ENCODE measurements around the gene COL26A1.
"Not testable (repeated sequence)": the region's sequence is repeated elsewhere in the genome, so short reads cannot be mapped to it uniquely, and the experiment has no call there.

COL26A1 gene

DNA sequence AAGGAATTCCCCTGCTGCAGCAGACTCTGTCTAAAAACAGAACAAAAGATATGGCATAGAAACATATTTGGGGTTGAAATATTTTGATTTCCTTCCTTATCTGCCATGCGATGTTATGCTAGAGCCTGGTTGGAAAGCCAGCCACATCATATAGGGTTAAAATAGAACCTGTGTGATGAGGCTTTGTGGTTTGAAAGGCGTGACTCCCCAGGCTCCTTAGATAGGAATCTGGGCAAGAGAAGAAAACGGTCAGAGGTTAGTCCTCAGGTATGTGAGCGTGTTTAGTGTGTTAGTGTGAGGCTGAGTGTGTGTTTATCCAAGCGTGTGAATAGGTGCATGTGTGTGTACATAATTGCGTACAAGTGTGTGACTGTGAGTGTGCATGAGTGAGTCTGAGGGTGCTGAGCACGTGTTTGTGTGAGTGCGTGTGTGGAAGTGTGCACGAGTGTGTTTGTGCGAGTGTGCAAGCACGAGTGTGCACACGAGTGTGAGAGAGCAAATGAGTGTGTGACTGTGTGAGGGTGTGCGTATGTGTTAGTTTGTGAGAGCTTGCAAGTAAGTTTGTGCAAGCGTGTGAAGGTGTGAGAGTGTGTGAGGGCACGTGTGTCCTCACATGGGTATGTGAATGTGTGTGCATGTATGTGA is 79.9 kb downstream of the COL26A1 start:
- DNase-seq (ENCODE audit: low spot score): no peak

GRCh38 chr7:101450064-101450463 is 87.4 kb downstream of the COL26A1 start:
- DNase-seq (ENCODE audit: low spot score): no peak

- DNase-seq (ENCODE audit: low spot score): no peak
These were observed 90.9 kb downstream of the COL26A1 start for GRCh38 chr7:101453617-101454016.

DNA sequence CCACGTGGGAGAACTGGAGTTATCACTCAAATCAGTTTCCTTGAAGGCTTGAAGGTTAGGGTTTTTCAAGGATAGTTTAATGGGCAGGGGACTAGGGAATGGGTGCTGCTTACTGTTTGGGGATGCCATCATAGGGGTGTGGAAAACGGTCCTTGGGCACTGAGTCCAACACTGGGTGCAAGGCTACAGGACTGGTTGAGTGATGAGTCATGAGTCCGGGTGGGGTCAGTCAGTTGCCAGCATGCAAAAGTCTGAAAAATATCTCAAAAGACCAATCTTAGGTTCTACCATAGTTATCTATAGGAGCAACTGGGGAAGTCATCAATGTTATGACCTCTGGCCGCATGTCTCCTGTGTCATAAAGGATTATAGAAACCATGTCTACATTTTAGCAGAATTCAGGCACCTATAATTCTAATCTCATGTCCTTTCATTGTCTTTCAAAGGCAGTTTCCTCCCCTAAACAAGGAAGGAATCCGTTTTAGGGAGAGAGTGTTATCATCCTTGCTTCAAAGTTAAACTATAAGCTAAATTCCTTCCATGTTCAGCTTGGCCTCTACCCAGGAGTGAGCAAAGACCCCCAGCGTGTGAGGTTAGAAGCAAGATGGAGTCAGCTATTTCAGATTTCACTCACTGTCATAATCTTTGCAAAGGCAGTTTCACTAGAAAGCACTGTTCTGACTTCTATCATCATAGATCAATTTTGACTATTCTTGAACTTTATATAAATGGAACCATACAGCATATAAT is 94.5 kb downstream of the COL26A1 start:
- no peak for DNase-seq (ENCODE audit: low spot score)

DNA sequence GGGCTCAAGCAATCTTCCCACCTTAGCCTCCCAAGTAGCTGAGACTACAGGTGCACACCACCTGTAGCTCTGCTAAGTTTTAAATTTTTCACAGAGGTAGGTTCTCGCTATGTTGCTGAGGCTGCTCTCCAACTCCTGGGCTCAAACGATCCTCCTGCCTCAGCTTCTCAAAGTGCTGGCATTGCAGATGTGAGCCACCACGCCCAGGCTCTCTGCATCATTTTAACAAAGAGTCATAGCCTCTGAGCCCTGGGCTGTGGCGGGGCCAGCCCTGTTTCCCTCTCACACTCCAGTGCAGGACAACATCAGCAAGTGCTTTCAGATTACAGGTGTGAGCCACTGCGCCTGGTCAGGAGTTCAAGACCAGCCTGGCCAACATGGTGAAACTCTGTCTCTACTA is 102.5 kb downstream of the COL26A1 start:
- no peak for DNase-seq (ENCODE audit: low spot score)

DNA sequence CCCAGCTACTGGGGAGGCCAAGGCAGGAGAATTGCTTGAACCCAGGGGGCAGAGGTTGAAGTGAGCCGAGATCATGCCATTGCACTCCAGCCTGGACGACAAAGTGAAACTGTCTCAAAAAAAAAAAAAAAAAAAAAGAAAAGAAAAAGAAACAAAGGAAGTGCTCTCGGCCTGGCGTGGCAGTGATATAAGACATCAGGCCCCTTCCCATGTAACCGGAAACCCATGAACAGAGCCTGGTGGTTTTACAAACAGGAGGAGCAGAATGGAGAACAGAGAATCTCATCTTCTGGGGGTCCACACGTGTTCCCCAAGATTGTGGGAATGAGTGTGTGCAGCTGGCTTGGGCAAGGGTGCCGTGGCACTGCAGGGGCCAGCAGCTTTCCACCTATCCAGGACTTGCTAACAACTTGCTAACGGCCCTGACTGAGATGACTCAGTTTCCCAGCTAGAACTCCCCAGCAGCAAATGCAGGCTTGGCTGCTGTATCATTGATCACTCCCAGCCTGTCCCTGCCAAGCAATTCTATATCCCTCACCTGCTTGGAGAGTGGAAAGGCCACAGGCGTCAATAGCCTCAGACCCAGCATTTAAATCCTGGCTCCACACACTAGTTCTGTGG is 103.0 kb downstream of the COL26A1 start:
- no peak for DNase-seq (ENCODE audit: low spot score)

DNA sequence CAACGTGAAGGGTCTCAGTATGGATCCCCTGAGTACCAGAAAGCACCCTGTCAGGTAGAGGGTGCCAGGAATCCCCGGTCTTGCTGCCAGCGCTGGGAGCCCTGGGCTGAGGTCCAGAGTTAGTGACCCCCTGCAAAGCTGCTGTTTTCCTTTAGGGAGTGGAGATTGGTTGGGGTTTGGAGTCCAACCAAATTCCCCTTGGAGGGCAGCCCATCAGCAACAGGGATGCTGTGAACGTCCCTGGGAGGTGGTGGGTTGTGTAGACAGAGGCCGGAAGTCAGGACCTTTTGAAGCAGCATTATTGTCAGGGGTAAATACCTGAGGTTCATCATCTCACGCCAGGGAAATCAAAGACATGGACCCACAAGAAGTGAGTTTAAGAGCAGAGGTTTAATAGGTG is 104.2 kb downstream of the COL26A1 start:
- DNase-seq (ENCODE audit: low spot score): no peak

DNA sequence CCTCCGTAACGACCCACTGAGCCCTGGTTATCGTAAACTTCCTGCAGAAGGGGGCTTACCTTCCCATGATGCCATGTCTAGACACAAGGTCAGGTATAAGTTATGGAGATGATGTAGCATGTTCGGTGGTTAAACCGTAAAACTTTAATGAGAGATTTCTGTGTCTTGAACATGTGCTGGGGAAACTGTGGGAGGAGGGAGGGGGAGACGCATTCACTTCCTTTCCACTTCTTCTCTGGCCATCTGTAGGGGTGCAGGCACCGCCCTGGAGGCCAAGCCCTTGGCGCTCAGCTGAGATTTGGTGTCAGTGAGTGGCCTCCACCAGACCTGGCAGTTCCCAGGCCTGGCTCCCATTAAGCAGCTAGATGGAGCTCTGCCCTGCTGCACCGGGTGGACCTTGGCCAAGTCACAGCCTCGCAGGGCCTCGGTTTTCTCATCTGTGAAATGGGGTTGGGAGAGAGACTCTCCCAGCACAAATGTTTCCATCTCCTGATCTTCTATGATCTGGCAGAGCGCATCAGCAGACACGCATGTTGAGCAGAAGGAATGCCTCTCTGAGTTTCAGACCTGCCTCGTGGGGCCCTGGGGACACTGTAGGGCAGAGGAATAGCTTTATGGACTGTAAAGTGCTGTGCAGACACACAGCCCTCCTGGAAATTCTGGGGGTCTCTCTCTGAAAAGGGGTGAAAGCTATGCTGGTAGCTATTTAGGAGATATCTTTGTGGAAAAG is 106.0 kb downstream of the COL26A1 start:
- no peak for DNase-seq (ENCODE audit: low spot score)

DNA sequence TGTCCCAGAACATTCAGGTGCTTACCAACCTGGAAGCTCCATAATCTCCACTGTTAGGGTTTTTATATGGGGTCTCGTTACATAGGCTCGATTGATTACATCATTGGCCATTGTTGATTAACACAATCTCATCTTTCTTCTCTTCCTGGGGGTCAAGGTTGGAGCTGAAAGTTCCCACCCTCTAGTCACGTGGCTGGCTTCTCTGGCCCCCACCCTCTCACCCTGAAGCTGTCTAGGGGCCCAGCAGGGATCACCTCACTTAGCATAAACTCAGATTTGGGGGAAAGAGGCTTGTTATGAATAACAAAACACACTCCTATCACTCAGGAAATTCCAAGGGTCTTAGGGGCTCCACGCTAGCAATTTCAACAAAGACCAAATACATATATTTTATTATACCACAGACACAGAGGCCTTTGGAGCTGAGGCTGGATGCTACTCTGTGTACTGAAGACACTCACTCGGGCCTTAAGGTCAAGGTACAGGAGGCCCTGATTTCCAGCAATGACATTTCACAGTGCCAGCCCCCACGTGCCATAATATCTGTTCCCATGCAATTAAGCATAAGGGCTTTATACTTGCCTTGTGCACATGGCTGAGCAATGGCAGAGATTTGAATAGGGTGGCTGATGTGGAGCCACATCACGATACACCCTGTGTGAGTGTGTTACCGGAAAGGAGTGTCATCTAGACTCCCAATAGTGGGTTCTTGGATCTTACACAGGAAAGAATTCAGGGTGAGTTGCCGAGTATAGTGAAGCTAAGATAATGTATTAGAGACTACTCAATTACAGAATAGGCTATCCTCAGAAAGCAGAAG is 108.2 kb downstream of the COL26A1 start:
- DNase-seq (ENCODE audit: low spot score): no peak

GRCh38 chr7:101474178-101474577 is 111.5 kb downstream of the COL26A1 start:
- DNase-seq (ENCODE audit: low spot score): no peak

GRCh38 chr7:101475691-101476090 is 113.0 kb downstream of the COL26A1 start:
- not testable (repeated sequence) for DNase-seq (ENCODE audit: low spot score)

DNA sequence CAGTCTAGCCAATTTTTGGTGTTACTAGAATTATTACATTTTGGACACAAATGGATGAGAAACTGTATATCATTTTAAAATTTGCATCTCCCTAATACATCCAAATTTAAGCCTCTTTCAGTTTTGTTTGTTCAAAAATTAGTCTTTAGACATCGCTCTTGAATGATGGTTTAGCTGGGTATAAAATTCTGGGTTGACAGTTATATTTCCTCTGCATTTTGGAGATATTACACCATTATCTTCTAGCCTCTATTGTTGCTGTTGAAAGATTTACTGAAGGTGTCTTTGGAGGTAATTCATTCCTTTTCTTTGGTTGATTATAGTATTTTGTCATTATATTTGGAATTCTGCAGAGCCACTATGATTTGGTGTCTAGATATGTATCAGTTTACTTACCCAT is 116.5 kb downstream of the COL26A1 start:
- DNase-seq (ENCODE audit: low spot score): no peak

GRCh38 chr7:101486056-101486432 is 123.4 kb downstream of the COL26A1 start:
- DNase-seq (ENCODE audit: low spot score): not testable (repeated sequence)

GRCh38 chr7:101486433-101487104 is 123.9 kb downstream of the COL26A1 start:
- DNase-seq (ENCODE audit: low spot score): peak; percentile 25

- no peak for DNase-seq (ENCODE audit: low spot score)
These were observed 124.4 kb downstream of the COL26A1 start for GRCh38 chr7:101487105-101487458.

- DNase-seq (ENCODE audit: low spot score): no peak
These were observed 125.1 kb downstream of the COL26A1 start for GRCh38 chr7:101487753-101488152.

- no peak for DNase-seq (ENCODE audit: low spot score)
These were observed 126.3 kb downstream of the COL26A1 start for GRCh38 chr7:101488826-101489572.

GRCh38 chr7:101490439-101490838 is 127.8 kb downstream of the COL26A1 start:
- DNase-seq (ENCODE audit: low spot score): not testable (repeated sequence)

DNA sequence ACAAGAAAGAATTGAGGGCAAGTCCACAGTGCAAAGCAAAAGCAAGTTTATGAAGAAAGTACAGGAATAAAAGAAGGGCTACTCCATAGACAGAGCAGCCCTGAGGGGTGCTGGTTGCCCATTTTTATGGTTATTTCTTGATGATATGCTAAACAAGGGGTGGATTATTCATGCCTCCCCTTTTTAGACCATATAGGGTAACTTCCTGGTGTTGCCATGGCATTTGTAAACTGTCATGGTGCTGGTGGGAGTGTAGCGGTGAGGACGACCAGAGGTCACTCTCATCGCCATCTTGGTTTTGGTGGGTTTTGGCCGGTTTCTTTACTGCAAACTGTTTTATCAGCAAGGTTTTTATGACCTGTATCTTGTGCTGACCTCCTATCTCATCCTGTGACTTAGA is 128.8 kb downstream of the COL26A1 start:
- DNase-seq (ENCODE audit: low spot score): not testable (repeated sequence)
